Sigmoid colon (tissue), 4 donors: ENCODE results near the gene SUV39H2.

Experiments used
- EP300 ChIP-seq, 4 donors: sonication (generic); formaldehyde crosslinking; IDR thresholded peaks; one replicate each; pipeline ENCODE4 v1.6.1; 2017; ENCODE audit warnings: antibody characterized with exemption in 4 of 4
- POLR2A ChIP-seq, 2 donors: fragments of 450-650 bp; IDR thresholded peaks; one replicate each; pipeline ENCODE4 v1.6.1; 2016; ENCODE audit warnings: antibody characterized with exemption in 2 of 2, mild to moderate bottlenecking in 2 of 2, moderate library complexity in 2 of 2
- POLR2AphosphoS5 ChIP-seq, 4 donors: sonication (generic); formaldehyde crosslinking; IDR thresholded peaks; one replicate each; pipeline ENCODE4 v1.6.1; 2017; ENCODE audit warnings: antibody characterized with exemption in 4 of 4
- TF ChIP-seq, protein P1 (sequence below), 4 experiments: fragments of 450-650 bp in 3 of 4; fragments of 200-600 bp in 1 of 4; IDR thresholded peaks; one replicate each; pipeline ENCODE4 v1.5.1; 2016 to 2019; ENCODE audit warnings: antibody characterized with exemption in 4 of 4, mild to moderate bottlenecking in 3 of 4, moderate library complexity in 2 of 4

GRCh38 chr10:14852236-14852635, 26.4 kb upstream of the SUV39H2 start:
- TF ChIP-seq POLR2AphosphoS5 (IDR thresholded peaks at IDR 0.05): no peak
- TF ChIP-seq EP300 (IDR thresholded peaks at IDR 0.05): no peak
- TF ChIP-seq, protein P1, sequence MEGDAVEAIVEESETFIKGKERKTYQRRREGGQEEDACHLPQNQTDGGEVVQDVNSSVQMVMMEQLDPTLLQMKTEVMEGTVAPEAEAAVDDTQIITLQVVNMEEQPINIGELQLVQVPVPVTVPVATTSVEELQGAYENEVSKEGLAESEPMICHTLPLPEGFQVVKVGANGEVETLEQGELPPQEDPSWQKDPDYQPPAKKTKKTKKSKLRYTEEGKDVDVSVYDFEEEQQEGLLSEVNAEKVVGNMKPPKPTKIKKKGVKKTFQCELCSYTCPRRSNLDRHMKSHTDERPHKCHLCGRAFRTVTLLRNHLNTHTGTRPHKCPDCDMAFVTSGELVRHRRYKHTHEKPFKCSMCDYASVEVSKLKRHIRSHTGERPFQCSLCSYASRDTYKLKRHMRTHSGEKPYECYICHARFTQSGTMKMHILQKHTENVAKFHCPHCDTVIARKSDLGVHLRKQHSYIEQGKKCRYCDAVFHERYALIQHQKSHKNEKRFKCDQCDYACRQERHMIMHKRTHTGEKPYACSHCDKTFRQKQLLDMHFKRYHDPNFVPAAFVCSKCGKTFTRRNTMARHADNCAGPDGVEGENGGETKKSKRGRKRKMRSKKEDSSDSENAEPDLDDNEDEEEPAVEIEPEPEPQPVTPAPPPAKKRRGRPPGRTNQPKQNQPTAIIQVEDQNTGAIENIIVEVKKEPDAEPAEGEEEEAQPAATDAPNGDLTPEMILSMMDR (IDR thresholded peaks at IDR 0.05): no peak
- no peak for TF ChIP-seq POLR2A (IDR thresholded peaks at IDR 0.05)
